Measurements from ENCODE around the gene BANK1.

The BANK1 gene

GRCh38 chr4:102031406-102031805 is 240.9 kb downstream of the BANK1 start:
- no peak for DNase-seq (ENCODE audit: low read depth, low spot score)

- no peak for DNase-seq (ENCODE audit: low read depth, low spot score)
Measured at GRCh38 chr4:102036016-102036415, 245.5 kb downstream of the BANK1 start.

GRCh38 chr4:102036619-102037376 is 246.3 kb downstream of the BANK1 start:
- DNase-seq (ENCODE audit: low read depth, low spot score): no peak

- DNase-seq (ENCODE audit: low read depth, low spot score): no peak
Measured at GRCh38 chr4:102037566-102037965, 247.0 kb downstream of the BANK1 start.

DNA sequence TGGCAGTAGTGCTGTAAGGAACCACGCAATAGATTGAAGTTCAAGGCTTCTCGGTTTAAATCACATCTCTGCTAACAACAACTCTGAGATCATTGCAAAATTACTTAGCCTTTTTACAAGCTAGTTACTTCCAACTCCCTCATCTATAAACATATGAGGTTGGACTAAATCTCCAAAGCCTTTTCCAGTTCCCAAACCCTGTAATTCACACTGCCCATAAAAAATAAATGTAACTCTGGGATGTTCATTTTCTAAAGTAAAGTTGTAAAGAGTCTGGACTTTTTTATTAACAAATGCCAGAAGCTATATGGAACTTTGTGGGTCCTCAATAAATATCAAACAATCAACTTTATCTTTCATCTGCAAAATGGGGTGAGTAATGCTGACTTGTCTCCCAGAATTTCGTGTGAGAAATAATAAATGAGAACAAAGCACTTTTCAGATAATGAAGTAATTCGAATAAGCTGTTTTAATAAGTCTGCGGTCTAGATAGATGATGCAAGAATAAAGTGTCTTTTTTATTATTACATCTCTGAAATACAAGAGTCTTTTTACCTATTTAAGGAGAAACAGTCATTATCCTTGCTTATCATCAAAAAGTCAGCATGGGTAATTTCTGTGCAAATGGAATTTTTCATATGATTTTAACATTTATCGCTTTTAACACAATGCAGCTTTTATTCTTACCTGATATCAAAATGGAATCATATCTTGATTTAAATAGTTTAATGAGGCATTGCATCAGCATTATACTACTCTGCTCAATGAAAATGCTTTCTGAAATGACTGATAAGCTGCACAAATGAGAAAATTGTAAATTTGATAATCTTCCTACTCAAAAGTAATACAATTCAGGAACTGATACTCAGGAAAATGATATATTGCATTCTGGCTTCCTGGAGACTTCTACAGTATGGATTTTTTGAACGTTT is 252.6 kb downstream of the BANK1 start:
- DNase-seq (ENCODE audit: low read depth, low spot score): no peak

- DNase-seq (ENCODE audit: low read depth, low spot score): no peak
Measured at GRCh38 chr4:102047616-102048015, 257.1 kb downstream of the BANK1 start.

DNA sequence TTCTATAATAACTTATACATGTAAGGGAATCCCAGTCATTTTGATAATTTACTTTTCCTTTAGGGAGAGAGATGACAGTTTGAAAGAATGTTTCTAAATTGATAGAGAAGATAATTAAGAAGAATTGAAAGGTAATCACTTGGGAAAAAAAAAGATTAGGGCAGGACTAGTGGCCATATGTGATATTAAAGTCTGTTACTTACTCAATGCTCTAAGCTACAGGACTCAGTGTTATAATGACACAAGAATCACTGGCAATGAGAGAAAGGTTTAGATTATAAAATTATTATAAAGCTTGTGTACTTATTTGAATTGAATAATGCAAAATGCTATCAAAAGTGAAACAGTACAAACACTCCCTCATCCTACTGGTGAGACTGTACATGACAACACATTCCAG is 265.3 kb downstream of the BANK1 start:
- DNase-seq (ENCODE audit: low read depth, low spot score): no peak

GRCh38 chr4:102057122-102057521 is 266.6 kb downstream of the BANK1 start:
- DNase-seq (ENCODE audit: low read depth, low spot score): no peak

GRCh38 chr4:102061133-102061532 is 270.6 kb downstream of the BANK1 start:
- DNase-seq (ENCODE audit: low read depth, low spot score): no peak

- no peak for DNase-seq (ENCODE audit: low read depth, low spot score)
Measured at GRCh38 chr4:102064747-102065442, 274.4 kb downstream of the BANK1 start.

DNA sequence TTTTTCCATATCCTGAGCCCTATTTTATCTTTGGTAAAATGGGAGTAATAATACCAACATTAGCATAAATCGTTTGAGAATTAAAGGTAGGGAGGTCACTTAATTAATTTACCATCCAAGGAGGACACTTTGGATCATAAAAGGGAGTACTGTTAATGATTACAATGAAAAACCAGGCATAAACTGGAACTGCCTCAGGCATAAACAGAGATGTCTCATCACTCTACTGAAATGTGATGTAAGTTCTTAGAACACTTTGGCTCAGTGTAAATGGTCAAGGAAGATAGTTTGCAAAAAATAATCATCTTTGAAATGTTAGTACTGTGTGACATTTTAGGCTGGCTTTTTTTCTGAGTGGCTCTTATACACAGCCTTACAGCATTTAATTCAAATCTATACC is 286.1 kb downstream of the BANK1 start:
- no peak for DNase-seq (ENCODE audit: low read depth, low spot score)

DNA sequence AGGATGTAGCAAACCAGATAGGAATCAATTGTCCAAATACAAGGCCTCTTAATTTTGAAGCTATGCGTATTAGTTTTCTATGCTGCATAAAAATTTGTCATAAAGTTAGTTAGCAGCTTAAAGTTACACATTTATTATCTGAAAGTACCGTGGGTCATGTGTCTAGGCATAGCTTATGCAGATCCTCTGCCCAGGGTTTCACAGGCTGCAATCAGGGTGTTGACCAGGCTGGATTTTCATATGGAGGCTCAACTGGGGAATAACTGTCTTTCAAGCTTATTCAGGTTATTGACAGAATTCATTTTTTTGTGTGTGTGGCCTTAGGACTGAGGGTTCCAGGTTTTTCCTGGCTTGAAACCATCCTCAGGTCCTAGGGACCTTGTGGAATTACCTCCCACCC is 289.7 kb downstream of the BANK1 start:
- DNase-seq (ENCODE audit: low read depth, low spot score): no peak

DNA sequence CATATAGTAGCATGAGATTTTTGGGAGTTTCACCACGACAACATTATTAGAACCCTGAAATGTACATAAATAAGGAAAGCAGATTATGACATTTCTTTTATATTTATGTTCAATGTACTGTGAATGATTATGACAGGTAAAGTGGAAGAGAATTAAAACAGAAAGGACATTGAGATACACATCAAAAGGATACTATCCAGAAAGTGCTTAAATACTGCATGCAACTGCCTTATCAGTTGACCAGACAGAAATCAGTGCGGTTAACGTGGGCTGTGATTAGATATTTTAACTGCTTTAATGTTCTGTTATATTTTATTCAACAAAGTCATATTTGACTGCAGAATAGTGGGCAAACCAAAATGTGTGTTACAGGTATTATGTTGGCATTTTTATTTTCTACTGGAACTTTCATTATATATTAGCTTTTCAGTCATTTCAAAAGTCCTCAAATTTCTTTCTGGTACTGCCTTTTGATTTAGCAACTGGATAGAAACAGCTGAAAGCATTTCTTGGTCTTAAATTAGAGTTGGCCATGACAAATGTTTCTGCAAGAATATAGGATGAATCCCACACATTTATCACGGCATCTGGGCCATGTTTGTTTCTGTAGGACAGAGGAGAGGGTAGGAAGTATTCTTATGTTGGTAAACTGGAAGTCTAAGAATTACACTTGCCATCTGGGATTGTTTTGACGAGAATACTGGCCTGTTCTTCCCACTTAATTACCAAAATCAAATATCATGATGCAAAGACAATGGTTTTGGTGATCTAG is 299.5 kb downstream of the BANK1 start:
- no peak for DNase-seq (ENCODE audit: low read depth, low spot score)

GRCh38 chr4:102091656-102092055 is 301.1 kb downstream of the BANK1 start:
- DNase-seq (ENCODE audit: low read depth, low spot score): no peak

DNA sequence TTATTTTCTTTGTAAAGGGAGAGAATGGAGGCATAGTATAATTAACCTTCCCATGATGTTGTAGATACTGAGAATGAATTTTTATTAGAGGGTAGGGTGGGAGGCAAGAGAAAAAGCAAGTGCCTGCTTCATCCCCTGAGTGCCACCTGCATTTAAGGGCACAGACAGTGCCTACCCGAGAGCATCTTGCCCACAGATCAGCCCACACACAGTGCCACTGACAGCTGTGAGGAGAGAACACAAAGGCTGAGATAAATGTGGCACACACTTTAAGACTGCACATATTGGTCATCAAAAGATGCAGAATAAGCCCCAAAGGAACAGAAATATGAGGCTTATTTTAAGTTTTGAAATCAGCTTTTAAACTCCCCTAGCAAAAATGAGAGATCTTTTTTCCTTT is 304.0 kb downstream of the BANK1 start:
- DNase-seq (ENCODE audit: low read depth, low spot score): no peak

DNA sequence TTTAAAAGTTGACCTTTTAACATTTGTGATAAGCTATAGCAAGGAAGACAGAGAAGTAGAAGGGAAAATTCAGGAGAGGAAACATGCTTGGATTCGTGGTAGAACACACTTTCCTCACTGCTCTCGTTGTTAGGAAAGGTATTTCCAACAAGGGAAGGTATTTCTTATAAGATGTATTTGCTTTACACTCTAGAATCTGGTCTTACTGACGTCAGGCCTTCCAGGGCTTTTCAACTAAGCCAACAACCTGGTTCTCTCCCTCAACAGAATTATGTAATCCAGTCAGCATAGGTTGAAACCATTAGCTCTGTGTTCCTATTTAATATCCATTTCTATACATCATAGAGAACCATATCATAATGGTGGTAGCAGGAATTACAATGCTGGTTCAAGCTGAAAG is 312.8 kb downstream of the BANK1 start:
- no peak for DNase-seq (ENCODE audit: low read depth, low spot score)

DNA sequence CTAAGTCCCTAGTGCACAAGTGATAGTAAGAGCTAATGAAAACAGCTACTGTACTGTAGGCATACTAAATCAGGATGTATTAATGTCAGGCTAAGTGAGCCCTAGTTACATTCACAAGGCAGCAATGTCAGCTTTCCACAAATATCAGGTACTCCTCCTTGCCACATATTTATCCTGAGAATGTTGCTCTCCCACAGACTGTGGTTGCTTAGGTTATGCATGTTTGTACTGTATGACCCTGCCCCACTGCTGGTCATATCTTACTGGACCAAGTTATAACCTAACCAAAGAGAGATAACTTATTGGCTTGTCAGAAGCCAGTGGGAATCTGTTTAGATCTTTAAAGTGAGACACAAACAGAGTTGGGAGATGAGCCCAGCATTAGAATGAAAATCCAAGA is 313.7 kb downstream of the BANK1 start:
- DNase-seq (ENCODE audit: low read depth, low spot score): no peak

DNA sequence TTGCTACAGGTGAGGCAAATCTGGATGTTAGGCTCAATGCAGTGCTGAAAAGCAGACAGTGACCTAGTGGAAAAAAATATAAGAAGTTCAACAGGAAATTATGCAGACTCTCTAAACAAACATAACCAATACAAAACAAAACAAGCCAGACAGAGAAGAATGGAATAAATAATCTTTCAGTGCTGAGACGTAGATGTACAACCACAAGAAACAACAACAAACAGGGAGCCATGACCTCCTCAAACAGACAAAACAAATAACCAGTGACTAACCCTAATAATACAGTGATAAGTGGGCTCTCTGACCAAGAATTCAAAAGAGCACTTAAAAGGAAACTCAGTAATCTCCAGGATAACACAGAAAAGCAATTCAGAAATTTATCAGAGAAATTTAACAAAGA is 315.5 kb downstream of the BANK1 start:
- DNase-seq (ENCODE audit: low read depth, low spot score): no peak

- no peak for DNase-seq (ENCODE audit: low read depth, low spot score)
Measured at GRCh38 chr4:102114118-102114630, 323.6 kb downstream of the BANK1 start.

GRCh38 chr4:102116121-102116520 is 325.6 kb downstream of the BANK1 start:
- no peak for DNase-seq (ENCODE audit: low read depth, low spot score)

- DNase-seq (ENCODE audit: low read depth, low spot score): no peak
Measured at GRCh38 chr4:102120846-102121245, 330.3 kb downstream of the BANK1 start.
